GM23338 (cell line): ENCODE measurements around the gene UXS1.

ENCODE experiments used
- TF ChIP-seq, protein P1 (sequence below), 2 experiments: fragments of 200-600 bp in 1 of 2; sonication (generic) in 1 of 2; conservative IDR thresholded peaks; 2 replicates each; pipeline versions ENCODE4 v1.5.1 to v1.6.1; 2016 to 2017; ENCODE audit warnings: antibody characterized with exemption in 2 of 2, low read depth in 2 of 2, mild to moderate bottlenecking in 2 of 2, moderate library complexity in 1 of 2
- TF ChIP-seq, protein P2 (sequence below): IDR thresholded peaks from one replicate; pipeline ENCODE4 v1.6.1; 2018; ENCODE audit warnings: antibody characterized with exemption; ENCODE audit not compliant: unreplicated experiment

DNA sequence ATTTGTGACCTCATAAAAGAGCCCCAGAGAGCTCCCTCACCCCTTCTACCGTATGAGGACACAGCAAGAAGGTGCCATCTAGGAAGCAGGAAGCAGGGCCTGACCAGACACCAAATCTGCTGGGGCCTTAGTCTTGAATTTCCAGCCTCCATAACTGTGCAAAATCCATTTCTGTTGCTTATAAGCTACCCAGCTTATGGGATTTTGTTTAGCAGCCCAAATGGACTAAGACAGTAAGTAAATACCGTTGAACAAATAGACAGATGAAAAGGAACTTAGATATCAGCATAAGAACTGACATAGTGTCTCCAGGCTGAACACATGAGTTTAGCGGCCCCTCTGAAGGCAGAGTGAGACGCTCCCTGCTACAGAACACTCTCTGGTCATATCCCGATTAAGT is 130.9 kb downstream of the UXS1 start:
- TF ChIP-seq, protein P1, sequence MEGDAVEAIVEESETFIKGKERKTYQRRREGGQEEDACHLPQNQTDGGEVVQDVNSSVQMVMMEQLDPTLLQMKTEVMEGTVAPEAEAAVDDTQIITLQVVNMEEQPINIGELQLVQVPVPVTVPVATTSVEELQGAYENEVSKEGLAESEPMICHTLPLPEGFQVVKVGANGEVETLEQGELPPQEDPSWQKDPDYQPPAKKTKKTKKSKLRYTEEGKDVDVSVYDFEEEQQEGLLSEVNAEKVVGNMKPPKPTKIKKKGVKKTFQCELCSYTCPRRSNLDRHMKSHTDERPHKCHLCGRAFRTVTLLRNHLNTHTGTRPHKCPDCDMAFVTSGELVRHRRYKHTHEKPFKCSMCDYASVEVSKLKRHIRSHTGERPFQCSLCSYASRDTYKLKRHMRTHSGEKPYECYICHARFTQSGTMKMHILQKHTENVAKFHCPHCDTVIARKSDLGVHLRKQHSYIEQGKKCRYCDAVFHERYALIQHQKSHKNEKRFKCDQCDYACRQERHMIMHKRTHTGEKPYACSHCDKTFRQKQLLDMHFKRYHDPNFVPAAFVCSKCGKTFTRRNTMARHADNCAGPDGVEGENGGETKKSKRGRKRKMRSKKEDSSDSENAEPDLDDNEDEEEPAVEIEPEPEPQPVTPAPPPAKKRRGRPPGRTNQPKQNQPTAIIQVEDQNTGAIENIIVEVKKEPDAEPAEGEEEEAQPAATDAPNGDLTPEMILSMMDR (conservative IDR thresholded peaks at IDR 0.05; ENCODE audit: low read depth in 2 of 2): no peak
- TF ChIP-seq, protein P2, sequence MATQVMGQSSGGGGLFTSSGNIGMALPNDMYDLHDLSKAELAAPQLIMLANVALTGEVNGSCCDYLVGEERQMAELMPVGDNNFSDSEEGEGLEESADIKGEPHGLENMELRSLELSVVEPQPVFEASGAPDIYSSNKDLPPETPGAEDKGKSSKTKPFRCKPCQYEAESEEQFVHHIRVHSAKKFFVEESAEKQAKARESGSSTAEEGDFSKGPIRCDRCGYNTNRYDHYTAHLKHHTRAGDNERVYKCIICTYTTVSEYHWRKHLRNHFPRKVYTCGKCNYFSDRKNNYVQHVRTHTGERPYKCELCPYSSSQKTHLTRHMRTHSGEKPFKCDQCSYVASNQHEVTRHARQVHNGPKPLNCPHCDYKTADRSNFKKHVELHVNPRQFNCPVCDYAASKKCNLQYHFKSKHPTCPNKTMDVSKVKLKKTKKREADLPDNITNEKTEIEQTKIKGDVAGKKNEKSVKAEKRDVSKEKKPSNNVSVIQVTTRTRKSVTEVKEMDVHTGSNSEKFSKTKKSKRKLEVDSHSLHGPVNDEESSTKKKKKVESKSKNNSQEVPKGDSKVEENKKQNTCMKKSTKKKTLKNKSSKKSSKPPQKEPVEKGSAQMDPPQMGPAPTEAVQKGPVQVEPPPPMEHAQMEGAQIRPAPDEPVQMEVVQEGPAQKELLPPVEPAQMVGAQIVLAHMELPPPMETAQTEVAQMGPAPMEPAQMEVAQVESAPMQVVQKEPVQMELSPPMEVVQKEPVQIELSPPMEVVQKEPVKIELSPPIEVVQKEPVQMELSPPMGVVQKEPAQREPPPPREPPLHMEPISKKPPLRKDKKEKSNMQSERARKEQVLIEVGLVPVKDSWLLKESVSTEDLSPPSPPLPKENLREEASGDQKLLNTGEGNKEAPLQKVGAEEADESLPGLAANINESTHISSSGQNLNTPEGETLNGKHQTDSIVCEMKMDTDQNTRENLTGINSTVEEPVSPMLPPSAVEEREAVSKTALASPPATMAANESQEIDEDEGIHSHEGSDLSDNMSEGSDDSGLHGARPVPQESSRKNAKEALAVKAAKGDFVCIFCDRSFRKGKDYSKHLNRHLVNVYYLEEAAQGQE: no peak
